ENCODE results near the gene PI16. TPM values are rescaled to one million over a fixed set of nuclear protein-coding genes. Genes with fewer than 3 reads are reported as not detected.

PI16 gene
- not detected in 2 replicates for total RNA-seq (2014; rRNA removed; shearing (Covaris generic))
- 0.17 and 0.50 TPM in 2 replicates for polyA plus RNA-seq (2016; fragmentation: Nextera tagmentation; extraction: Ambion mirVana)
- long read RNA-seq = 0 reads

GRCh38 chr6:36954262-36954931 is at the start of gene PI16:
Gene PI16 (plus strand): TSS chr6:36954738. CDS start chr6:36954761, 23 bp downstream.
- Histone ChIP-seq H2AFZ (no peak within 1 kb of the TSS), H3F3A (replicated peaks; ENCODE audit: low read depth) (0 out of 2 replicates have a peak, but pooled peaks cover 3% of the 10 kb centered on the region), H3K27me3 (ENCODE audit: insufficient read depth) (no peaks in the 10 kb centered on the region), H3K36me3 (ENCODE audit: insufficient read depth) (no peaks in the 10 kb centered on the region), H3K27ac (ENCODE audit: low read depth) (no peak within 1 kb of the TSS), H3K79me2 (replicated peaks; ENCODE audit: insufficient read depth) (no peaks in the 10 kb centered on the region), H3K4me2 (no peak within 1 kb of the TSS), H4K20me1 (replicated peaks; ENCODE audit: insufficient read depth) (no peaks in the 10 kb centered on the region), H3K9me2 (ENCODE audit: insufficient read depth) (no peaks in the 10 kb centered on the region), H3K4me3 (no peak within 1 kb of the TSS), H3K4me1 (ENCODE audit: insufficient read depth) (peaks cover 11% of the 10 kb centered on the region)
- no peaks in the 10 kb centered on the region for H3K9me3 Mint-ChIP-seq
- ATAC-seq (no peak), DNase-seq (ENCODE audit: low spot score) (no peak)
- no peak within 1 kb of the TSS for H3K27ac Mint-ChIP-seq
- H3K36me3 Mint-ChIP-seq (ENCODE audit: low read depth) = no peaks in the 10 kb centered on the region
- no peak within 1 kb of the TSS for H3K4me3 Mint-ChIP-seq
- no peak for TF ChIP-seq REST (IDR thresholded peaks at IDR 0.05; ENCODE audit: unreplicated experiment)
- no peak for TF ChIP-seq STAT1 (IDR thresholded peaks at IDR 0.05; ENCODE audit: unreplicated experiment)
- no peak for TF ChIP-seq CTCF (conservative IDR thresholded peaks at IDR 0.05; ENCODE audit: low read depth in 2 of 2)
- TF ChIP-seq ETS1 (IDR thresholded peaks at IDR 0.05) = no peak
- no peak for TF ChIP-seq JUNB (IDR thresholded peaks at IDR 0.05; ENCODE audit: unreplicated experiment)
- no peak for TF ChIP-seq CREB1 (CRISPR knock-in tag; IDR thresholded peaks at IDR 0.05; ENCODE audit: low read depth)
- TF ChIP-seq EZH2 (IDR thresholded peaks at IDR 0.05; ENCODE audit: low read depth, unreplicated experiment) = no peak
- TF ChIP-seq ZNF331 (CRISPR knock-in tag; IDR thresholded peaks at IDR 0.05; ENCODE audit: low read depth) = no peak
- TF ChIP-seq NANOG (IDR thresholded peaks at IDR 0.05; ENCODE audit: borderline replicate concordance) = no peak
- TF ChIP-seq ZNF114 (CRISPR knock-in tag; IDR thresholded peaks at IDR 0.05) = no peak
- no peak for TF ChIP-seq EZH2phosphoT487 (IDR thresholded peaks at IDR 0.05; ENCODE audit: unreplicated experiment)
- no peak for TF ChIP-seq POLR2AphosphoS5 (IDR thresholded peaks at IDR 0.05; ENCODE audit: low read depth)
- no peak for TF ChIP-seq ZNF462 (CRISPR knock-in tag; IDR thresholded peaks at IDR 0.05)
- peaks cover 2% of the 10 kb centered on the region for H3K27me3 Mint-ChIP-seq (ENCODE audit: insufficient read depth, low read depth, poor library complexity)
- H3K4me1 Mint-ChIP-seq = peaks cover 13% of the 10 kb centered on the region

Data from GM23338 (cell line).